D721Med (cell line): Measurements from ENCODE around the gene MT1E.

Experiments used
- DNase-seq: peaks from one replicate; pipeline ENCODE4 v3.0.0; 2011; ENCODE audit warnings: low spot score; ENCODE audit not compliant: insufficient read length
- FAIRE-seq: peaks from 2 replicates; lab custom pipeline; 2011; peaks lifted over from hg19 to GRCh38; lab: Jason Lieb, UNC
- TF ChIP-seq, protein P1 (sequence below): IDR thresholded peaks from 2 replicates; pipeline ENCODE4 v1.5.1; 2012; ENCODE audit warnings: mild to moderate bottlenecking, control low read depth; ENCODE audit not compliant: insufficient read depth; ENCODE audit errors: missing control alignments

The MT1E gene

DNA sequence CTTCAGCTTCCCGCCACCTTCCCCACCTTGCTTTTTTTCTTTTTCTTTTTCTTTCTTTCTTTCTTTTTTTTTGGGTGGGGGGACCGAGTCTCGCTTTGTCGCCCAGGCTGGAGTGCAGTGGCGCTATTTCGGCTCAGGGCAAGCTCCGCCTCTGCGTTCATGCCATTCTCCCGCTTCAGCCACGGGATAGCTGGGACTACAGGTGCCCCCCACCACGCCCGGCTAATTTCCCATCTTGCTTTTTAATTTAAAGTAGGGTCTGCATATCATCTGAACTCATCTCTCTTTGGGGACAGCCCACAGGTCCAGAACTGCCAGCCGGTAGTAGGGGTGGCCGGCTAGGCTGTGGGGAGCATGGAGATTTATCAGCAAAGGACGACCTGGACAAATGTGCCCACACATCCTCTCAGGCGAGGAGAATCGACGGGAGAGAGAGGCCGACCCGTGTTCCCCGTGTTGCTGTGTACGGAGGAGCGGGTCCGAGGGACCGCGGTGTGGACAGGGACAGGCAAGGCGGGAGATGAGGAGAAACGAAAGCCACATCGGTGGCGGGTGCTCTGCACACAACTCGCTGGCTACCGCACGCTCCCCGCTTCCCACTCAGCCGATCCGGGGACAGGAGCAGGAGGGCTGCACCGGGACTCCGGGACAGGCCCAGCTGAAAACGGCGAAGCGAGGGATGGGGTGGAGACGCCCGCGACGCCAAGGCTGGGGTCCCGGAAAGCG, 9.3 kb downstream of the MT1E start:
- no peak for DNase-seq
- FAIRE-seq, result no peak

DNA sequence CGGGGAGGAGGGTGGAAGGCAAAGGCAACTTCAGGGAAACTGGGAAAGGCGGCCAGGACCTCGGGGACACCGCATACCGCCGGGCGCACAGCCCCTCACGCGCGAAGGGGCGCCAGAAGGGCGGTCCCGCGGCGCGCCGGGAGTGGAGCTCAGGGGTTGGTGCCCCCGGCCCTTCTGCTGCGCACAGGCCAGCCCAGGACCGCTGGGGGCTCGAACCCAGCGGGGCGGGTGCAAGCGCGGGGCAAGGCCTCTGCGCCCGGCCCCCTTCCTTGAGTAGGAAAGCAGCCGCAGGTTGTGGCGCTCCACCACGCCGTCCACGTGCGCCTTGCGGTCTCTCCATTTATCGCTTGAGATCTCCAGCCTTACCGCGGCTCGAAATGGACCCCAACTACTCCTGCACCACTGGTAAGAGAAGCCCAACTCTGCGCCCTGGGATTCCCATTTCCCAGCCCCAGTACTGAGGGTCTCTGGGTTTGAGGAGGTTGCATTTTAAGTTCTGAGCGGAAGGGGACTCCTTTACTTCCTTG, 9.9 kb downstream of the MT1E start:
- TF ChIP-seq, protein P1, sequence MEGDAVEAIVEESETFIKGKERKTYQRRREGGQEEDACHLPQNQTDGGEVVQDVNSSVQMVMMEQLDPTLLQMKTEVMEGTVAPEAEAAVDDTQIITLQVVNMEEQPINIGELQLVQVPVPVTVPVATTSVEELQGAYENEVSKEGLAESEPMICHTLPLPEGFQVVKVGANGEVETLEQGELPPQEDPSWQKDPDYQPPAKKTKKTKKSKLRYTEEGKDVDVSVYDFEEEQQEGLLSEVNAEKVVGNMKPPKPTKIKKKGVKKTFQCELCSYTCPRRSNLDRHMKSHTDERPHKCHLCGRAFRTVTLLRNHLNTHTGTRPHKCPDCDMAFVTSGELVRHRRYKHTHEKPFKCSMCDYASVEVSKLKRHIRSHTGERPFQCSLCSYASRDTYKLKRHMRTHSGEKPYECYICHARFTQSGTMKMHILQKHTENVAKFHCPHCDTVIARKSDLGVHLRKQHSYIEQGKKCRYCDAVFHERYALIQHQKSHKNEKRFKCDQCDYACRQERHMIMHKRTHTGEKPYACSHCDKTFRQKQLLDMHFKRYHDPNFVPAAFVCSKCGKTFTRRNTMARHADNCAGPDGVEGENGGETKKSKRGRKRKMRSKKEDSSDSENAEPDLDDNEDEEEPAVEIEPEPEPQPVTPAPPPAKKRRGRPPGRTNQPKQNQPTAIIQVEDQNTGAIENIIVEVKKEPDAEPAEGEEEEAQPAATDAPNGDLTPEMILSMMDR, result no peak
- DNase-seq, result no peak
- FAIRE-seq, result no peak

More for the DNA sequence above, 9.3 kb downstream of the MT1E start:
- TF ChIP-seq, protein P1, result no peak

DNA sequence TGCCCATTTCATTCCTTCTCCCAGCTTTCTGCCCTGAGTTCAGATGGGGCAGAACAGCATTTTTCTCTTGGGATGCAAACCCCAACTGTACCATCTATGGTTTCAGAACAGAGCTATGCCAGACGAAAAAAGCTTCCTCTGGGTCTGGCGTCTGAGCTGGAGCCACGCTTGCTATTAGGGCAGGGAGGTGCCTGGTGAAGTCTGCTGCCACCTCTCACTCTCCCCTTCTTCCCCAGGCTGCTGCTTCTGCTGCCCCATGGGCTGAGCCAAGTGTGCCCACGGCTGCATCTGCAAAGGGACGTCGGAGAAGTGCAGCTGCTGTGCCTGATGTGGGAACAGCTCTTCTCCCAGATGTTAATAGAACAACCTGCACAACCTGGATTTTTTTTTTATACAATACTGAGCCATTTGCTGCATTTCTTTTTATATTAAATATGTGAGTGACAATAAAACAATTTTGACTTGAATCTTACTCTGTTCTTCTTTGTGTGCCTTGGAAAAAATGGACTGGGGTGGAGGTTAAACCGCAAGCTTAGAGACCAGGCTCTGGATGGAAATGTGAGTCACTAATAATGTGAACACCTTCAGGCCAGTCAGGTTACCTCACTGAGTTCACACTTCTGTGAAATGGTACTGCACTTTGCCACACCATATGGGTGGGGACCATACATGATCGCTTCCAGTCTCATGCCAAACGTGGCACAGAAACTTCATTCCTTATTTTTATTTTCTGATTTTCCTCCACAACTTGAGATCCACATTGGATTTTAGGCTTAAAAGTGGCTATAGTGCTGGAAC, 11.2 kb downstream of the MT1E start:
- no peak for DNase-seq

DNA sequence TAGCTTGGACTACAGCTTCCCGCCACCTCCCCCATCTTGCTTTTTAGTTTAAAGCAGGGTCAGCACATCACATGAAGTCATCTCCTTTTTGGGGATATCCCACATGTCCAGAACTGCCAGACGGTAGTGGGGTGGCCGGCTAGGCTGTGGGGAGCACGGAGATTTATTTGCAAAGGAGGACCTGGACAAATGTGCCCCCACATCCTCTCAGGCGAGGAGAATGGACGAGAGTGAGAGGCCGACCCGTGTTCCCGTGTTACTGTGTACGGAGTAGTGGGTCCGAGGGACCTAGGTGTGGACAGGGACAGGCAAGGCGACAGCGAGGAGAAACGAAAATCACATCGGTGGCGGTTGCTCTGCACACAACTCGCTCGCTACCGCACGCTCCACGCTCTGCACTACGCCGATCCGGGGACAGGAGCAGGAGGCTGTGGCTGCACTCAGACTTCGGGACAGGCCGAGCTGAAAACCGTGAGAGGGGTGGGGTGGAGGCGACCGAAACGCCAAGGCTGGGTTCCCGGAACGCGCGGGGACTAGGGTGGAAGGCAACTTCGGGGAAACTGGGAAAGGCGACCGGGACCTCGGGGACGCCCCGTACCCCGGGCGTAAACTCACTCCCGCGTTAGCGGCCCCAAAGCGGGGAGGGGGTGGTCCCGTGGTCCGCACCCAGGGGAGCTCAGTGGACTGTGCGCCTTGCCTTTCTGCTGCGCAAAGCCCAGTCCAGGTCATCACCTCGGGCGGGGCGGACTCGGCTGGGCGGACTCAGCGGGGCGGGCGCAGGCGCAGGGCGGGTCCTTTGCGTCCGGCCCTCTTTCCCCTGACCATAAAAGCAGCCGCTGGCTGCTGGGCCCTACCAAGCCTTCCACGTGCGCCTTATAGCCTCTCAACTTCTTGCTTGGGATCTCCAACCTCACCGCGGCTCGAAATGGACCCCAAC, 12.5 kb downstream of the MT1E start, which contains the start of gene MT1A:
Gene MT1A, plus strand, starts transcription at position 853 of the 937 bp plus-strand sequence. Its CDS starts 73 bp downstream, at position 926.
- TF ChIP-seq, protein P1, result no peak
- FAIRE-seq (no peak), DNase-seq (peak; percentile 25)

More for the DNA sequence above, 11.2 kb downstream of the MT1E start:
- no peak for FAIRE-seq
- TF ChIP-seq, protein P1, result no peak

DNA sequence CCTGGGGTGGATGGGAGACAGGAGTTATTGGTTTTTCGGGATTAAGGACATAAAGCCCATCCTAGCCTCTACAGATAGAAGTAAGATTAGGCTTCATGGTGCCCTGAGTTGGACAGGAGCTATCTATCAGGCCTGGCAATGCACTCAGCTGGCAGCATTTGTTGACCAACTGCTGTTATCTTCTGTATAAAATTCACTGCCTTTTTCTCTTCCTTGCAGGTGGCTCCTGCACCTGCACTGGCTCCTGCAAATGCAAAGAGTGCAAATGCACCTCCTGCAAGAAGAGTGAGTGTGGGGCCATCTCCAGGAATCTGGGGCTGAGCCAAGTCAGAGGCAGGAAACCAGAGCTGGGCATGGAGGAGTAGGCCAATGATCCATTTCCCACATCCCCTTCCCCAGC, 13.5 kb downstream of the MT1E start:
- DNase-seq, result no peak
- TF ChIP-seq, protein P1, result no peak
- FAIRE-seq, result no peak

DNA sequence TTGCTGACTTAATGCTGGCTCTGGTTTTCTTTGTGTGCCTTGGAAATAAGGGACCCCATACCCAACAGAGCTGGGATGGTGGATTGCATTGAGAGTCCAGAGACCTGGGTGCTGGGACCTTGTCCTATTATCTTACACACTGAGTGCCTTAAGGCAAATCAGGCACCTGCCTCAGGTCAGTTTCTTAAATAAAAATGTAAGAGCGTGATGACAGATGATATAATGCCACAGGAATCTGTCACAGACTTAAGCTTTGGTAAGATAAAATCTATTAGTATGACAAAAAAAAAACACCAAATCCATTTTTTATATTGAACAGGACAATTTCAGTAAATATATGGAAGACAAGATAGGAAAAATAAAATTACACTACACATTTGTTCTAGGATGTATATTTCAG, 14.5 kb downstream of the MT1E start:
- TF ChIP-seq, protein P1, result no peak
- DNase-seq (no peak), FAIRE-seq (no peak)
